ENCODE measurements around the gene BCAS3. TPM values are rescaled to one million over a fixed set of nuclear protein-coding genes. Genes with fewer than 3 reads are reported as not detected.

Gene BCAS3
- polyA plus RNA-seq, 4 donors: 17.7 to 31.6 (median 28.4) TPM

- DNase-seq (ENCODE audit: low read depth in 4 of 4, low spot score in 3 of 4): no peak
Measured at GRCh38 chr17:61302953-61303816, 625.5 kb downstream of the BCAS3 start.

- DNase-seq (ENCODE audit: low read depth in 4 of 4, low spot score in 3 of 4): no peak
Measured at GRCh38 chr17:61303817-61304096, 626.1 kb downstream of the BCAS3 start.

- DNase-seq (ENCODE audit: low read depth in 4 of 4, low spot score in 3 of 4): no peak
Measured at GRCh38 chr17:61305024-61305423, 627.4 kb downstream of the BCAS3 start.

- DNase-seq (ENCODE audit: low read depth in 4 of 4, low spot score in 3 of 4): no peak
Measured at GRCh38 chr17:61306003-61306402, 628.4 kb downstream of the BCAS3 start.

GRCh38 chr17:61307905-61308886, 630.5 kb downstream of the BCAS3 start:
- no peak for DNase-seq (ENCODE audit: low read depth in 4 of 4, low spot score in 3 of 4)

GRCh38 chr17:61309362-61310256, 632.0 kb downstream of the BCAS3 start:
- DNase-seq (ENCODE audit: low read depth in 4 of 4, low spot score in 3 of 4): no peak

- DNase-seq (ENCODE audit: low read depth in 4 of 4, low spot score in 3 of 4): no peak
Measured at GRCh38 chr17:61310590-61310989, 632.9 kb downstream of the BCAS3 start.

GRCh38 chr17:61312406-61313295, 635.0 kb downstream of the BCAS3 start:
- no peak for DNase-seq (ENCODE audit: low read depth in 4 of 4, low spot score in 3 of 4)

- no peak for DNase-seq (ENCODE audit: low read depth in 4 of 4, low spot score in 3 of 4)
Measured at GRCh38 chr17:61313461-61314326, 636.0 kb downstream of the BCAS3 start.

- DNase-seq (ENCODE audit: low read depth in 4 of 4, low spot score in 3 of 4): no peak
Measured at GRCh38 chr17:61314368-61315078, 636.9 kb downstream of the BCAS3 start.

- no peak for DNase-seq (ENCODE audit: low read depth in 4 of 4, low spot score in 3 of 4)
Measured at GRCh38 chr17:61316633-61317032, 639.0 kb downstream of the BCAS3 start.

GRCh38 chr17:61317779-61318178, 640.1 kb downstream of the BCAS3 start:
- no peak for DNase-seq (ENCODE audit: low read depth in 4 of 4, low spot score in 3 of 4)

GRCh38 chr17:61318684-61319098, 641.0 kb downstream of the BCAS3 start:
- no peak for DNase-seq (ENCODE audit: low read depth in 4 of 4, low spot score in 3 of 4)

GRCh38 chr17:61321344-61321743, 643.7 kb downstream of the BCAS3 start:
- no peak for DNase-seq (ENCODE audit: low read depth in 4 of 4, low spot score in 3 of 4)

GRCh38 chr17:61322325-61323002, 644.8 kb downstream of the BCAS3 start:
- no peak for DNase-seq (ENCODE audit: low read depth in 4 of 4, low spot score in 3 of 4)

- DNase-seq (ENCODE audit: low read depth in 4 of 4, low spot score in 3 of 4): no peak
Measured at GRCh38 chr17:61323003-61323908, 645.6 kb downstream of the BCAS3 start.

Data from left renal pelvis (tissue), 4 donors.